Stimulated activated CD4-positive, alpha-beta T cell treated with anti-CD3 and anti-CD28 coated beads, TNF-alpha, amount 100 ng/mL, for 48 hours (primary cell): Measurements from ENCODE around the gene INHBB.

Source experiments
- DNase-seq, 3 donors: peaks; one replicate each; pipeline ENCODE4 v3.0.0-alpha.2; 2020; ENCODE audit warnings: low read depth in 3 of 3

The INHBB gene

DNA sequence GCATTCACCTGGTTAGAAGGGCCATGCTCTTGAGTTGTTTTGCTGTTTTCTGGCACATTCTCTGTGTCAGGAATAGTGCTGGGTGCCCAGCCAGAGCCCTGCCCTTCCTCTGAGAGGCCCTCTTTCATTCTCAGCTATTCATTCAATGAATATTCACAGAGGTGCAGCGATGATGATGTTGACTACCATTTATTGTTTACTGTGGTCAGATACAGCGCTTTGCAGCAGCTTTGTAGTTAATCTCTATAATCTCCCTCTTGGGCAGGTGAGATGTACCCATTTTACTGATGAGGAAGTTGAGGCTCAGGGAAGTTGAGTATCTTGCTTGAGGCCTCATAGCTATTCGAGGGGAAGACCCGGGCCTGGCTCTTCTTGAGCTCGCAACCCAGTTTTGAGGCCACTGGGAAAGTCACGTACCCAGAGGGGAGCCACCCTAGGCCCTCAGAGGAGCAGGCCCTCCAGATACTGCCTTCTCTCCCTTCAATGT lies 9.9 kb downstream of the INHBB start:
- DNase-seq: no peak

DNA sequence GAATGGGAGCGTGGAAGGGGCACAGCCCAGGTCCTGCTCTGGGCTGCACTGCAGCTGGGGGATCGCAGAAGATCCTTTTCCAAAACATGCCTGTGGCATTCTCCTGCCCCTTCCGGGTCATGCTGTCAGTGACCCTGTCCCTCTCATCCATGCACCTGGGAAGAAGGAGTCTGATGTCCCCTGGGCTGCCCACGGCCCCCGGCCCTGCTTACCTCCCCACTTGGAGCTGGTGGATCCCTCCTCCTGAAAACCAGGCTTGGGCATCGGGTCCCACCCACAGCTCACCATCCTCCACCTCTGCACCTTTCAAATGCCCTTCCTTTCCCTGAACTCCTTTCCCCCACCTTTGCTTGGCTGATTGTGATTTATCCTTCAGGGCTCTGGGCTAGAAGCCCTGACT lies 11.8 kb downstream of the INHBB start:
- no peak for DNase-seq

DNA sequence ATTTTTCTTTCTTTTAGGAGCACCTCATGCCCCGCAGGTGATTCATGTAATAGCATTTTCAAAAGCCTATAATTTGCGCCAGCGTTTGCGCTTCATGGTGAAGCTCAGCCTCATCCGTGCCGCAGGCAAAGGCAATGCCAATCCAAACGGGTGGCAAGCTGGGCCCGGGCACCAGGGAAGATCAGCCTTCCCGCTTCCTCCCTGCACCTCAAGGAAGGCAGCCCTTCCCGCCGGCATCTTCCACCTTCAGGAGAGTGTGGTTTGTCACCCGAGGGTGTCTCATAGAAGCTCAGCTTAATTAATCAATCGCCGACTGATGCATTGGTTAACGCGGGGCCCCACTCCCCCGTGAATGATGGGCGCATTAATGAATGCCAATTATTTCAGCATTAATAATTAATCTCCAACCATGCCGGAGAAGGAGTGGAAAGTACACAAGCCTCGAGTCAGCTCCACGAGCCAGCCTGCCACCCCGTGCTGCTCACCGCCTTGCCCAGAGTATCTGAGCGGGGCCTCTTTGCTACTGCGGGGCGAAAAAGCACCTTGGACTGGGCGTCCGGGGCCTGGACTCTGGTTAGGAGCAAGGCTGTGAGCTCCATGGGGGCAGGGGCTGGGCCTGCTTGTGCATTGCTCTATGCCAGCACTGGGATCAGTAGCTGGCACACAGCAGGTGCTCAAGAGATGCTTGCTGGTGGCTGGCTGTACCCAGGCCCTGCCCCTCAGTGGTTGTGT lies 13.0 kb downstream of the INHBB start:
- no peak for DNase-seq

GRCh38 chr2:120360307-120360855 lies 14.4 kb downstream of the INHBB start:
- DNase-seq: no peak

GRCh38 chr2:120362926-120363325 lies 17.0 kb downstream of the INHBB start:
- DNase-seq: no peak

DNA sequence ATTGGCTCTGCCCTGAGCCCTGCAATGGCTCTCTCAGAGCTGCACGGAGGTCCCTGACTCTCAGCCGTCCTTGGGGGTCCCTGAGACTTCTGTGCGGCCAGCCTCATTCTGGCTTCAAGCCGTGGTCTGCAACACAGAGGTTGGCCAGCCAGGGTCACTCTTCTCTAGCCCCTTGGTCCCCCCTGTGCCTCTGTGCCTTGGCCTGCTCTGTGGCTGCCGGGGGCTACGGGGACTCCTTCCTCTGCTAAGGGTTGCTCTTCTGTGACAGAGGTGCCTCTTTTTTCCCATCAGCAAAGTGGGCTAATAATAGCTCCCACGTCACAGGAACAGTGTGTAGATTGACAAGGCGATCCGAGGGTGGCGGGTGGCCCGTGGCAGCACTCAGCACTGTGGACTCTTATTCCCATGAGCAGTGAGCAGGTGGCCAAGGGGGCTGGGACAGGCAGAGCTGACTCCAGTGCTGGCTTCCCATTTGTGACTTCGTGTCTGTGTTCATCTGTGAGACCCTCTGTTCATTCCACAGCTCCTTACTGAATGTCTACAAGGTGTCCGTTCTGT lies 19.4 kb downstream of the INHBB start:
- DNase-seq: no peak

DNA sequence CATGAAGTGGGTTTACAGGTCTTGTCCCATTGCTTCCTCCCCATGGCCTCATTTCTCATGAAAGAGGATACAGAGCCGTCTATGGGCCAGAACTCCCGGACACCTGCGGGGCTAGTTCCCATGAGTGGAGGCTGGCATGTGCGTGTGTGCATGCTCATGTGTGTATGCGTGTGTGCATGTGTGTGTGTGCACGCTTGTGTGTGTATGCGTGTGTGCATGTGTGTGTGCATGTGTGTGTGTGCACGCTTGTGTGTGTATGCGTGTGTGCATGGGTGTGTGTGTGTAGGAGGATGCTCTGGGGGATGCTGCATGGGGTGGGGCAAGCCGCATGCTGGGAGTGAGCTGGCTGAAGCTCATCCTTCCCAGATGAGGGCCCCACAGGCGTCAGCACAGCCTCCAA lies 20.8 kb downstream of the INHBB start:
- no peak for DNase-seq

GRCh38 chr2:120367221-120367620 lies 21.3 kb downstream of the INHBB start:
- no peak for DNase-seq

GRCh38 chr2:120367649-120368048 lies 21.7 kb downstream of the INHBB start:
- DNase-seq: no peak

GRCh38 chr2:120368086-120368485 lies 22.1 kb downstream of the INHBB start:
- DNase-seq: no peak

GRCh38 chr2:120369250-120369649 lies 23.3 kb downstream of the INHBB start:
- DNase-seq: no peak

DNA sequence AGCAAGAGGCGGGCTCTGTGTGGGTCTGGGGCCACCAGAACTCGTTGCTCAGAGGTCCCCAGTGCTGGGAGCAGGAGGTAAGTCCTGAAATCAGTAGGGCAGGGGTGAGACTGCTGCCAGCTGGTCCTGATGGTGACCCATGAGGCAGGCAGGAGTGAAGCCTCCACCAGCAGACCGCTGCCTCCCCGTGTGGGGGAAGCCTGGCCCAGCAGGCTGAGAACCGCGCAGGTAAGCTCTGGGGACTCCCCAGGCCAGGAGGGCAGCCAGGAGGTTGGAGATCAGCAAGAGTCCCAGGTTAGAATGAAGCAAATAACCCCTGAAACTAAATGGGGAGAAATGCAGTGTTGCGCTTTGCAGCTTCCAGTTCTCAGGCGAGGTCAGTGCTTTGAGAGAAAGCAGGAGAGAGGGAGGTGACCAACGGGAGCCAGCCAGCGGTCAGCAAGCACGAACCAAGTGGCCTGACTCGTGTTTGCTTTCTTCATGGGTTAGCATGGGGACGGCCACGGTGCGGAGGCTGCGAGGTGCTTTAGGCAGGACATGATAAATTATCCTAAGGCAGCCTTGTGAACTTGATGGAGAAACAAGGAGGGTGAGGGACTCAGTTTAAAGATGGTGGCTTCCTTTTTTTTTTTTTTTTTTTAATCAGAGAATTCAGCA lies 26.2 kb downstream of the INHBB start:
- no peak for DNase-seq

DNA sequence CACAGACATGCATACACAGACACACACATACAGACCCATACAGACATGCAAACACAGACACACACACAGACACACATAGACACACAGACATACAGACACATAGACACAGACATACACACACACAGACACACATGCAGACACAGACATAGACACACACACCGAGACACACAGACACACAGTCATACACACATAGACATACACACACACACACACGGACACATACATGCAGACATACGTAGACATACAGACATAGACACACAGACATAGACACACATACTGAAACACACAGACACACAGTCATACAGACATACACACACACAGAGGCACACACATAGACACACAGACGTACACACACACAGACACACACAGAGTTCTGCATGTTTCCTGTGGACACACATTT lies 26.9 kb downstream of the INHBB start:
- DNase-seq: no peak

DNA sequence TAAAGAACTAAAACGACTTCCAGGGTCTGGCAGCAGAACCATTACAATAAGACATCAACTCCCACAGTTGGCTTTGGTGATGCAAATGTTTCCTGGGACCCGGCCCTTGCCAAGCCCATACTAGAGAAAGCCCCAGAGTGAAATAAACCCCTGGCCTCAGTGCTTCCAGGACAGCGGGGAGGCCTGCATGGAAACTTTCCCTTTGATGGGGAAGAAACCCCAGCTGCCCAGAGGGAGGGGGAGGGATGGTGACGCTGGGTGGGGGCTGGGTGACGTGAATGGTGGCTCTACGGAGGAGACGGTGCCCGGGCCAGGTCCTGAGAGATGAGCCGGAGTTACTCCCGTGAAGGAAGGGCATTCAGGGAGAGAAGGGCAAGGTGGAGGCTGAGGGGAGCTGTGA lies 27.5 kb downstream of the INHBB start:
- no peak for DNase-seq

GRCh38 chr2:120374821-120375220 lies 28.9 kb downstream of the INHBB start:
- no peak for DNase-seq

- no peak for DNase-seq
Observed at GRCh38 chr2:120375251-120376020, 29.5 kb downstream of the INHBB start.

DNA sequence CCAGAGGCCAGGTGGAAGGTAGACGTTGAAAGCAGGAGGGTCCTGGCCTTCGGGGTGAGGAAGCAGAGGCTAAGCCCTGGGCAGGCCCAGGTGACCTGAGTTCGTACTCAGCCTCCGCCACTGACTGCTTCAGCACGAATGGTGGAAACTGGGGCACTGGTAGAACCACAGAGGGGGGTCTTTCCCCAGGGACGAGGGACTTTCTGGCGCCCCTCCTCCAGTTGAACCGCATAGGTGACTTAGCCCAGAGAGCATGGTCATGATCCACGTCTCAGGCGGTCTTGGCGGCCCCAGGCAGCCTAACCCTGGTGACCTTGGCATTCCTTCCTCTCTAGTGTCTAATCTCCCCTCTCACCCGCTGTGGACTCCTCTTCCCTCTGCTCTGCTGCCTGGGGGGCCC lies 30.2 kb downstream of the INHBB start:
- DNase-seq: no peak

- no peak for DNase-seq
Observed at GRCh38 chr2:120376679-120377640, 31.0 kb downstream of the INHBB start.

DNA sequence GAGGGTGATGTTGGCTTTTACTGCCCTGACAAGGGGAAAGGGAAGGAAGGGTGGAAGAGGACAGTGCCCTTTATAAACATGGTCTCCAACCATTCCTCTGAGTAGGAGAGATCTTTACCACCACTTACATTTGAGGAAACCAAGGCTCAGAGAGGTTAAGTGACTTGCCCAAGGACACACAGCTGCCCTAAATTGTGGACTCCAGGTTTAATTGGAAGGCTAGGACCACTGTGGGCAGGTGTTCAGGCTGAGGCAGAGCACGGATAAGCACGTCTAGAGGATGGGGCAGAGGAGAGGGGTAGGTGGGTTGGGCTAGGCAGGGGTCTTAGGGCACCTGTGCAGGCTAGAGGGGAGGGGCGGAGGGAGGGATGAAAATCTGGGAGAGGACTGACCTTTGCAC lies 32.7 kb downstream of the INHBB start:
- no peak for DNase-seq

DNA sequence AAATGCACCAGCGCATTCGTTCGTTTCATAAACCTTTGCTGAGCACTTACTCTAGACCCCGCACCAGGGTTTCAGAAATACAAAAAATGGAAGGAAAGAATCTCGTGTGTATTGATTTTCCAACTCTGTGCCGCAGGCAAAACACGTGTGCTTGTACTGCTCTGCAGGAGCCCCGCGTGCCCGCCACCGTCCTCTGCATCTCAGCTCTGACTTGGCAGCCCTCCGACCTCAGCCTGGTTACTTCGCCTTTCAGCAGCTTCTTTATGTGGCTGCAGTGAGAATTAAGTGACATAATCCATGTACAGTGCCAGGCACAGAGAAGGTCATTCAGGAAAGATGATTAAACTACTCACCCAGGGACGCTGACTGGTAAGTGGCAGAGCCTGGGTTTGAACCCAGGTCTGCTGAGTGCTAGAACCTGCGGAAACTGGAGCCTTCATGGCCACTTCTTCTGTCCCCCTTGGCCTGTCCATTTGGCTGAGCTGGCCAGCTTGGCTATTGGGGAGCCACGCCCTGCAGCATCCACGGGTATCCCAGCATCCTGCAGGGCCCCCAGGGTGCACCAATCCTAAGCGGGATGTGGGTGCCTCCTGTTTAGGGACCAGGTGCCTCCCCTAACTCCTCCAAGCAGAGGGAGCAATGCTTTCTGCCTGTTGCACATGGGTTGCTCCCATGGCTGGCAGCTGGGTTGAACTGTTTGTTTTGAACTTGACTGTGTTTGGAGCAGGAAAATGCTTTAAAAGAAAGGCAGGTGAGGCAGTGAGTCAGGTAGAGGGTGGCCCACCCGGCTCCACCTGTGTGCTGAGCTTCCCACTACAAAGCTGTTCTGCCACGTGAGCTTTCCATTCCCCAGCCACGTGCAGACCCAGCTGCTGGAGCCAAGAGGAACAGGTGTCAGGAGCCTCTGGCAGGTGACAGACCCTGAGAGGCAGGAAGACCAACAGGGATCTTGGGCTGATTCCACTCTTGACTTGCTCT lies 34.3 kb downstream of the INHBB start:
- DNase-seq: no peak
